WI38 (cell line): ENCODE measurements around the gene LZIC.

Experiments used
- H3K4me3 ChIP-seq: 2 replicates; pipeline ENCODE4 v1.5.1; 2011; ENCODE audit warnings: low read depth, mild to moderate bottlenecking, control low read depth, low read length
- TF ChIP-seq, protein P1 (sequence below): IDR thresholded peaks from 2 replicates; pipeline ENCODE4 v1.5.1; 2012; ENCODE audit warnings: low read depth, mild to moderate bottlenecking, control low read depth, low read length

Gene LZIC

DNA sequence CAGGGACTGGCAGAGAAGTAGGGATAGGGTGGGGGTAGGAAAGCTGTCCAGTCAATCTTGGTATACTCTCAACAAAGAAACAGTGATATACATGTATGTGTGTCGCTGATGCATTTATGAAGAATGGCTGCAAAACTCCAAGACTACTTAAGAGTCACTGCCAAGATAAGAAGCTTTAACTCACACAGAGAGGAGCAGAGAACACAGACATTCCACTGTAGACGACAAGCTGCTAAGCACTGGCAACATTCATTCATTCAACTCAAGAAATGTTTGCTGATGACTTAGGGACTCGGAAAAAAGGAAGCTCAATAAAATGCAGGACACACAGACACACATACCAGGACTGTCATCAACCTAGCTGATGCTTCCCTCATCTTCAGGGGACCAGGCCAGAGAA, 38.6 kb downstream of the LZIC start:
- H3K4me3 ChIP-seq: no peak overlapping the region
- TF ChIP-seq, protein P1, sequence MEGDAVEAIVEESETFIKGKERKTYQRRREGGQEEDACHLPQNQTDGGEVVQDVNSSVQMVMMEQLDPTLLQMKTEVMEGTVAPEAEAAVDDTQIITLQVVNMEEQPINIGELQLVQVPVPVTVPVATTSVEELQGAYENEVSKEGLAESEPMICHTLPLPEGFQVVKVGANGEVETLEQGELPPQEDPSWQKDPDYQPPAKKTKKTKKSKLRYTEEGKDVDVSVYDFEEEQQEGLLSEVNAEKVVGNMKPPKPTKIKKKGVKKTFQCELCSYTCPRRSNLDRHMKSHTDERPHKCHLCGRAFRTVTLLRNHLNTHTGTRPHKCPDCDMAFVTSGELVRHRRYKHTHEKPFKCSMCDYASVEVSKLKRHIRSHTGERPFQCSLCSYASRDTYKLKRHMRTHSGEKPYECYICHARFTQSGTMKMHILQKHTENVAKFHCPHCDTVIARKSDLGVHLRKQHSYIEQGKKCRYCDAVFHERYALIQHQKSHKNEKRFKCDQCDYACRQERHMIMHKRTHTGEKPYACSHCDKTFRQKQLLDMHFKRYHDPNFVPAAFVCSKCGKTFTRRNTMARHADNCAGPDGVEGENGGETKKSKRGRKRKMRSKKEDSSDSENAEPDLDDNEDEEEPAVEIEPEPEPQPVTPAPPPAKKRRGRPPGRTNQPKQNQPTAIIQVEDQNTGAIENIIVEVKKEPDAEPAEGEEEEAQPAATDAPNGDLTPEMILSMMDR: no peak

DNA sequence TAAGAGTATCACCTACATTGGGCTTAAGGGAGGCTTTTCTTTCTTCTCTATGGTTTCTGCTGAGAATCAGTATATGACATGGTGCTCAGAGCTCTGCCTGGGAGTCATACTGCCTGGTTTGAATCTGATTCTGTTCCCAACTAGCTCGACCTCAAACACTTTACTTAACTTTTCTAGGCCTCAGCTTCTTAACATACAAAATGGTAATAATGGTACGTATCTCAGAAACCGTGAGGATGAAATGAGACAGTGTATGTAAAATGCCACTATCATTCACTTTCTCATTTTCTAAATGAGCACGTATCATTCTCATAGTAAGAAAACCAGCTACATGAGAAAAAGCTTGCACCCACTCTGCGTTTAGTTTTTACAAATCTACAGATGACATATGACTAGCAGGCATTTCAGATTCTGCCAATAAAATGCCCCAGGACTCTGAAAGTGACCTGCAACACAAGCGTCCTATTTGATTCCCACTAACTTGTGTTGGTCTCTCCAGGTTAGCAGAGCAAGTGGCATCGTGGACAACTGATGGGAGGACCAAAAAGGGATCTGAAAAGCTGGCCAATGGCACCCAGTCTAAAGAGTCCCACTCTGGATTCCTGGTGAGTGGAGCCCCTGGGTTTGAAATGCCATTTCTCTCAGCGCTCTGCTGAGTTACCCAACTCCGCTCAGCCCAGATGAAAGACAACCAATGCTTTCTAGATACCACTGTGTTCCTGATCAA, 39.2 kb downstream of the LZIC start:
- TF ChIP-seq, protein P1: no peak

GRCh38 chr1:9902060-9902452, 41.1 kb downstream of the LZIC start:
- TF ChIP-seq, protein P1: no peak
- H3K4me3 ChIP-seq: no peak overlapping the region

More for the DNA sequence above, 39.2 kb downstream of the LZIC start:
- H3K4me3 ChIP-seq: no peak overlapping the region

DNA sequence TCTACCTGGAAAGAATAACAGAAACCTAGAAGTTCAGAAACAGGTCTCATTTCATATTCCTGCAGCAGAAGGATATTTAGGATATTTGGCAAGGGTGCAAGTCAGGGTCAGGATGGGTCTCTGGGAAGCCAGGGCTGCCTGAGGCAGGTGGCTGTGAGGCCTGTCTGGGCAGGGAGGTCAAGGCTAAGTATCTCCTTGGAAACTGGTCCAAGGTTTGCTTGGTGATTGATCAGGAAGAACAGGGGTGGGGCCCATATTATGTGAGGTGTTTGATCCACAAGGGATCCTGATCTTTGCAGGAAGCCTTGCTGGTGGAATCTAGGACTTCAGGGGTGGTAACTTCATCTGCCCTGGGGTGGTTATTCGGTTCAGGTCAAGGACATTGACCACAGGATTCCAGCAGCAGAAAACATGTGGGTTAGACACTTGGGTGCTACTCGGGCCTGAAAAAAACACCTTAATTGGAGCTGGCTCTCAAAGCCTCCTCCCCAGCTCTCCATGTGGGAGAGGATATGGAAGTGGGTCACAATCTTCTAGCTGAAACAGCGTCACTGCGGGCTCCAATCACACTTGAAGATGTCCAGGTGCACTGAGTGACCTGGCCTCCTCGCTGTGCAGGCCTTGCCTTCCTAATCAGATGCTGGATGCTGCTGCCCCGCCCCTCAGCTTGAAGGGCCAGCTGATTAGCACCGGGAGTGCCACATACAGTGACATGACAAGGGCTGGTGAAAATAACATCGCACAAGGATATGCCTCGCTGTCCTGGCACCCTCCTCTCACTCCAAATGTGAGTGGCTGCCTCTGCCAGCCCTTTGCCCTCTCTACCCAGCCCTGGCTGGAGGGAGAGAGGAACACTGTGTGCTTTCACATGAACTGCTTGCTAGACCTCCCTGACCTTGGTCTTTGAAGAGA, 41.8 kb downstream of the LZIC start:
- TF ChIP-seq, protein P1: no peak
- no peak overlapping the region for H3K4me3 ChIP-seq

GRCh38 chr1:9900142-9901043, 42.8 kb downstream of the LZIC start:
- TF ChIP-seq, protein P1: no peak
- no peak overlapping the region for H3K4me3 ChIP-seq

GRCh38 chr1:9894115-9894514, 49.1 kb downstream of the LZIC start:
- no peak overlapping the region for H3K4me3 ChIP-seq
- TF ChIP-seq, protein P1: no peak
